CD4-positive, alpha-beta T cell treated with Interleukin-10 for 1 hour (primary cell): ENCODE results near the gene PJA2.
"Not testable (repeated sequence)": the region's sequence is repeated elsewhere in the genome, so short reads cannot be mapped to it uniquely, and the experiment has no call there.

ENCODE experiments used
- DNase-seq: peaks from one replicate; pipeline ENCODE4 v3.0.0-alpha.2; 2020

Gene PJA2

GRCh38 chr5:109300367-109300766 lies 109.4 kb downstream of the PJA2 start:
- DNase-seq = no peak

GRCh38 chr5:109299557-109299956 lies 110.2 kb downstream of the PJA2 start:
- DNase-seq = no peak

GRCh38 chr5:109298794-109299193 lies 111.0 kb downstream of the PJA2 start:
- DNase-seq = no peak

GRCh38 chr5:109297900-109298299 lies 111.9 kb downstream of the PJA2 start:
- DNase-seq = no peak

- no peak for DNase-seq
Measured at GRCh38 chr5:109291090-109291489, 118.7 kb downstream of the PJA2 start.

- DNase-seq = no peak
Measured at GRCh38 chr5:109290231-109290630, 119.5 kb downstream of the PJA2 start.

- not testable (repeated sequence) for DNase-seq
Measured at GRCh38 chr5:109286628-109287027, 123.1 kb downstream of the PJA2 start.
